SU-DHL-6 (cell line): ENCODE results near the gene VANGL2.

Source experiments
- H2AFZ ChIP-seq: fragments of 200-600 bp; sonication (generic); 2 replicates; pipeline ENCODE4 v1.6.1; 2014; ENCODE audit warnings: low read depth, mild to moderate bottlenecking, moderate library complexity, mixed read lengths, antibody characterized with exemption, low read length; ENCODE audit not compliant: severe bottlenecking
- H3F3A ChIP-seq: fragments of 200-600 bp; shearing (Covaris generic); 2 replicates; pipeline ENCODE4 v1.6.0; 2016; ENCODE audit warnings: antibody characterized with exemption, mild to moderate bottlenecking; ENCODE audit not compliant: insufficient read depth
- H3K27ac ChIP-seq: fragments of 200-600 bp; sonication (generic); 2 replicates; pipeline ENCODE4 v1.5.1; 2016; ENCODE audit warnings: low read depth, mild to moderate bottlenecking, low read length, moderate library complexity, mixed read lengths
- H3K27me3 ChIP-seq: fragments of 200-600 bp; sonication (generic), shearing (Covaris generic); 2 replicates; pipeline ENCODE4 v1.6.0; 2014; ENCODE audit warnings: mild to moderate bottlenecking, low read length
- H3K36me3 ChIP-seq: fragments of 200-600 bp; sonication (generic); 2 replicates; pipeline ENCODE4 v1.6.1; 2014; ENCODE audit warnings: mild to moderate bottlenecking, low read length, mixed read lengths
- H3K4me2 ChIP-seq: fragments of 300-600, 200-600 bp; shearing (Covaris generic), sonication (generic); 2 replicates; pipeline ENCODE4 v1.6.0; 2014; ENCODE audit warnings: low read length, low read depth, mild to moderate bottlenecking; ENCODE audit not compliant: poor library complexity, severe bottlenecking
- H3K4me3 ChIP-seq: fragments of 200-600 bp; sonication (generic); 2 replicates; pipeline ENCODE4 v1.5.1; 2014; ENCODE audit warnings: antibody characterized with exemption, low read length, mild to moderate bottlenecking, mixed read lengths; ENCODE audit not compliant: insufficient read depth, poor library complexity, severe bottlenecking
- H3K79me2 ChIP-seq: fragments of 200-600 bp; sonication (generic); 2 replicates; pipeline ENCODE4 v1.6.1; 2014; ENCODE audit warnings: mild to moderate bottlenecking, low read length, moderate library complexity; ENCODE audit not compliant: insufficient read depth
- H3K9ac ChIP-seq: fragments of 200-600 bp; sonication (generic); 2 replicates; pipeline ENCODE4 v1.7.0; 2014; ENCODE audit warnings: mild to moderate bottlenecking, low read length
- H3K9me2 ChIP-seq: fragments of 200-600 bp; sonication (generic); replicated peaks from 2 replicates; pipeline ENCODE4 v1.6.1; 2014; ENCODE audit warnings: low read length; ENCODE audit not compliant: insufficient read depth
- H3K9me3 ChIP-seq: fragments of 200-600 bp; sonication (generic); 2 replicates; pipeline ENCODE4 v1.6.1; 2014; ENCODE audit warnings: low read length, mixed read lengths; ENCODE audit not compliant: insufficient read depth
- H4K20me1 ChIP-seq: fragments of 200-600 bp; sonication (generic); 2 replicates; pipeline ENCODE4 v1.6.1; 2014; ENCODE audit warnings: low read depth, mild to moderate bottlenecking, antibody characterized with exemption, low read length, moderate library complexity, mixed read lengths
- CTCF ChIP-seq: fragments of 200-600 bp; sonication (generic); IDR thresholded peaks from one replicate; pipeline ENCODE4 v1.5.1; 2017; ENCODE audit warnings: antibody characterized with exemption, mild to moderate bottlenecking, low read length, moderate library complexity; ENCODE audit not compliant: insufficient read depth, poor library complexity, severe bottlenecking
- EZH2phosphoT487 ChIP-seq: fragments of 200-600 bp; sonication (generic), shearing (Covaris generic); conservative IDR thresholded peaks from 2 replicates; pipeline ENCODE4 v1.6.1; 2018; ENCODE audit warnings: mild to moderate bottlenecking, antibody characterized with exemption, low read length, moderate library complexity, mixed read lengths

VANGL2 gene

GRCh38 chr1:160472112-160472511 is 71.7 kb downstream of the VANGL2 start:
- Histone ChIP-seq H3K27me3 (no peaks in the 10 kb centered on the region), H3K9me3 (no peaks in the 10 kb centered on the region), H3K4me3 (no peak overlapping the region), H3K27ac (no peak overlapping the region), H3K36me3 (no peaks in the 10 kb centered on the region), H3K79me2 (no peaks in the 10 kb centered on the region), H3K4me2 (no peak overlapping the region), H3K9me2 (no peaks in the 10 kb centered on the region), H3F3A (no peaks in the 10 kb centered on the region), H4K20me1 (no peaks in the 10 kb centered on the region), H2AFZ (no peak overlapping the region), H3K9ac (no peak overlapping the region)
- TF ChIP-seq CTCF: no peak

- Histone ChIP-seq H3F3A (no peaks in the 10 kb centered on the region), H3K4me2 (peak overlapping the region; percentile 34)
Measured at GRCh38 chr1:160474392-160475242, 74.3 kb downstream of the VANGL2 start.

More at GRCh38 chr1:160474392-160475242, 74.3 kb downstream of the VANGL2 start:
- Histone ChIP-seq H3K36me3 (no peaks in the 10 kb centered on the region), H3K9me3 (no peaks in the 10 kb centered on the region), H3K79me2 (no peaks in the 10 kb centered on the region), H3K9ac (no peak overlapping the region), H3K27me3 (no peaks in the 10 kb centered on the region), H3K4me3 (peak overlapping the region; percentile 12), H3K9me2 (no peaks in the 10 kb centered on the region), H4K20me1 (no peaks in the 10 kb centered on the region), H3K27ac (0 out of 2 replicates have a peak overlapping the region, but pooled peaks have one; percentile 3), H2AFZ (peak overlapping the region; percentile 28)
- TF ChIP-seq CTCF (no peak), EZH2phosphoT487 (no peak)
